A673 (cell line): ENCODE data around the gene RELN. TPM values are rescaled to one million over a fixed set of nuclear protein-coding genes. Genes with fewer than 3 reads are reported as not detected.

Source experiments
- BruUV-seq: library from RNA; stranded (reverse); fragments of 400-500 nt; replicated peaks from 2 replicates; lab custom pipeline; 2021; lab: Mats Ljungman, UMichigan
- CTCF ChIA-PET: fragments of 300-600 bp; sonication (Branson Sonifier 250); formaldehyde crosslinking; loops from one replicate; lab custom pipeline; 2022; ENCODE audit warnings: antibody characterized with exemption; lab: Charles Lee
- POLR2A ChIA-PET: fragments of 300-600 bp; sonication (Branson Sonifier 250); formaldehyde crosslinking; loops from one replicate; lab custom pipeline; 2022; ENCODE audit warnings: antibody characterized with exemption; ENCODE audit not compliant: low non-redundant PET; lab: Charles Lee
- DNase-seq: peaks from one replicate; pipeline ENCODE4 v3.0.0-alpha.2; 2015; ENCODE audit warnings: low spot score
- H3K27ac ChIP-seq: fragments of 200-600 bp; sonication (generic); 2 replicates; pipeline ENCODE4 v1.5.1; 2016; ENCODE audit warnings: mixed run types, low read depth, mild to moderate bottlenecking, mixed read lengths, antibody characterized with exemption, low read length; ENCODE audit not compliant: poor library complexity, severe bottlenecking
- H3K27me3 ChIP-seq: fragments of 200-600 bp; sonication (generic); replicated peaks from 2 replicates; pipeline ENCODE4 v1.6.1; 2017; ENCODE audit warnings: mixed run types, low read depth, mild to moderate bottlenecking, mixed read lengths, antibody characterized with exemption, low read length; ENCODE audit not compliant: insufficient read depth, poor library complexity
- H3K36me3 ChIP-seq: fragments of 200-600 bp; sonication (generic); 2 replicates; pipeline ENCODE4 v1.6.1; 2016; ENCODE audit warnings: mixed run types, mild to moderate bottlenecking, mixed read lengths, antibody characterized with exemption, low read length; ENCODE audit not compliant: insufficient read depth, poor library complexity, severe bottlenecking
- H3K4me1 ChIP-seq: fragments of 200-600 bp; sonication (generic); 2 replicates; pipeline ENCODE4 v1.6.1; 2017; ENCODE audit warnings: mixed run types, mild to moderate bottlenecking, mixed read lengths, antibody characterized with exemption, low read length; ENCODE audit not compliant: insufficient read depth, poor library complexity, severe bottlenecking
- H3K4me3 ChIP-seq: fragments of 200-600 bp; sonication (generic); 2 replicates; pipeline ENCODE4 v1.5.1; 2016; ENCODE audit warnings: low read depth, mixed run types, mild to moderate bottlenecking, mixed read lengths, low read length; ENCODE audit not compliant: poor library complexity, severe bottlenecking
- H3K9me3 ChIP-seq: fragments of 200-600 bp; sonication (generic); 2 replicates; pipeline ENCODE4 v1.6.1; 2016; ENCODE audit warnings: mixed run types, low read depth, mild to moderate bottlenecking, mixed read lengths, antibody characterized with exemption, low read length; ENCODE audit not compliant: poor library complexity, severe bottlenecking
- CTCF ChIP-seq: fragments of 300-800, 200-600 bp; sonication (generic); conservative IDR thresholded peaks from 2 replicates; pipeline ENCODE4 v1.5.1; 2017; ENCODE audit warnings: low read depth, mild to moderate bottlenecking, antibody characterized with exemption, low read length, moderate library complexity, mixed read lengths
- EZH2 ChIP-seq: fragments of 200-600 bp; sonication (generic); IDR thresholded peaks from 2 replicates; pipeline ENCODE4 v1.6.1; 2017; ENCODE audit warnings: borderline replicate concordance, low read depth, mild to moderate bottlenecking, mixed read lengths, antibody characterized with exemption, low read length; ENCODE audit not compliant: poor library complexity, severe bottlenecking
- intact Hi-C: fragments of 100-400 bp; cut with micrococcal nuclease; formaldehyde crosslinking; loops from one replicate; pipeline ENCODE4 v1.10.0; 2022; ENCODE audit not compliant: unreplicated experiment
- total RNA-seq: library from RNA; stranded (reverse); gene quantifications from 2 replicates; pipeline ENCODE4 v1.2.3, GENCODE V29; 2021

The RELN gene
- total RNA-seq, 1 experiment from 2014 or later = not detected

- TF ChIP-seq EZH2 (no peak), CTCF (no peak)
- Histone ChIP-seq H3K4me1 (no peaks in the 10 kb centered on the region), H3K27ac (no peak overlapping the region), H3K36me3 (no peaks in the 10 kb centered on the region), H3K27me3 (peaks cover 12% of the 10 kb centered on the region), H3K9me3 (no peaks in the 10 kb centered on the region), H3K4me3 (no peak overlapping the region)
- intact Hi-C loops = no loop called here
- ChIA-PET POLR2A (no interaction called here), CTCF (no interaction called here)
- BruUV-seq = no TSS peak
- no peak for DNase-seq
Observed at GRCh38 chr7:103857435-103857834, 132.0 kb downstream of the RELN start.

DNA sequence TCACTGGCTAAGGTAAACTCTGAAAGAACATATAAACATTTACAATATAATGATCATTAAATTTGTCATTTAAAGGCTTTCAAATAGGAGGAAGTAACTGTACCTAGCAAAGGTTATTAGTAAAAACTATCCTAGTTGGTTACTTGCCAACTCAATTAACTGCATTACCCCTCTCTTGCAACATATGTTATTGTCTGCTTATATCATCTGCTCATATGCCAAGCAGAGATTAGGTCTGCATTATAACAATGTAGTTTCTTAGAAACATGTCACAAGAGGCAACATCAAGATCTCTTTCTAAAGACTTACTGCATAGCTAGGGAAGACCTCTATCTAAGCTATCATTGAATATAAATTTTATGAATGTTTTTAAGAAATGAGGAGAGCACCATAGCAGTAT, 132.5 kb downstream of the RELN start:
- Histone ChIP-seq H3K27me3 (peaks cover 12% of the 10 kb centered on the region), H3K4me3 (no peak overlapping the region), H3K4me1 (no peaks in the 10 kb centered on the region), H3K27ac (no peak overlapping the region), H3K36me3 (no peaks in the 10 kb centered on the region), H3K9me3 (no peaks in the 10 kb centered on the region)
- no peak for DNase-seq
- ChIA-PET CTCF (no interaction called here), POLR2A (no interaction called here)
- intact Hi-C loops = no loop called here
- no TSS peak for BruUV-seq
- TF ChIP-seq CTCF (no peak), EZH2 (no peak)

DNA sequence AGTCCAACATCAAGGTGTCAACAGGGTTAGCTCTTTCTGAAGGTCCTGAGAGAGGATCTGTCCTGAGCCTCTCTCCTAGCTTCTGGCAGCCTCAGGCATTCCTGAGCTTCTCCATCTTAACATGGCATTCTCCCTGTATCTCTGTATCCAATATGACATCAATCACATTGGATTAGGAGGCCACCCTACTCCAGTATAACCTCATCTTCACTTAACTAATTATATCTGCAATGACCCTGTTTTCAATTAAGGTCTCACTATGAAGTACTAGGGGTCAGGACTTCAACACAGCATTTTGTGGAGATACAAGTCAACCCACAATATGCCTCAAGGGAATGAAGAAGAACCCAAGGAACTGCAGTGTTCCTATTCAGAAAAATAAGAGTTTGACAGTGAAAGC, 133.8 kb downstream of the RELN start:
- H3K4me1 ChIP-seq = no peaks in the 10 kb centered on the region
- TF ChIP-seq EZH2 (no peak), CTCF (no peak)
- ChIA-PET CTCF (no interaction called here), POLR2A (no interaction called here)
- no peaks in the 10 kb centered on the region for H3K36me3 ChIP-seq
- no peak overlapping the region for H3K27ac ChIP-seq
- intact Hi-C loops = no loop called here
- H3K4me3 ChIP-seq = no peak overlapping the region
- H3K27me3 ChIP-seq = peaks cover 12% of the 10 kb centered on the region
- no TSS peak for BruUV-seq
- H3K9me3 ChIP-seq = no peaks in the 10 kb centered on the region
- DNase-seq = no peak
